Mammary epithelial cell (primary cell): ENCODE measurements around the gene SPATA2.

Experiments used
- CTCF ChIP-seq, 2 donors: IDR thresholded peaks in 1 of 2; conservative IDR thresholded peaks in 1 of 2; 2 replicates each; pipeline ENCODE4 v1.5.1; 2011 to 2012; ENCODE audit warnings: inconsistent platforms in 2 of 2, low read length in 2 of 2, mild to moderate bottlenecking in 2 of 2, control low read depth in 1 of 2, low read depth in 1 of 2; ENCODE audit not compliant: insufficient read depth in 1 of 2; ENCODE audit errors: extremely low read depth in 1 of 2
- EZH2 ChIP-seq: IDR thresholded peaks from 2 replicates; pipeline ENCODE4 v1.6.1; 2012; ENCODE audit warnings: low read length, inconsistent platforms, borderline replicate concordance

GRCh38 chr20:49916146-49917002, 1.0 kb upstream of the SPATA2 start:
- TF ChIP-seq EZH2, result no peak
- no peak for TF ChIP-seq CTCF (conservative IDR thresholded peaks at IDR 0.05 in 1 of 2, IDR thresholded peaks at IDR 0.05 in 1 of 2; ENCODE audit: extremely low read depth in 1 of 2, insufficient read depth in 1 of 2, low read depth in 1 of 2, low read length in 2 of 2)
